Measurements from ENCODE around the gene ZC3H7A. TPM values are rescaled to one million over a fixed set of nuclear protein-coding genes. Genes with fewer than 3 reads are reported as not detected.

ZC3H7A gene
- total and polyA plus RNA-seq, 2 of the 8 experiments (the other 6 are each of a cell fraction or from before 2014, with no cell fraction given), result 32.0 to 55.9 TPM

GRCh38 chr16:11738742-11739544 lies 58.1 kb downstream of the ZC3H7A start:
- Histone ChIP-seq H3K18ac (ENCODE audit: extremely low read depth, low read length) (no peak overlapping the region), H3K36me3 (ENCODE audit: control insufficient read depth in 2 of 4, insufficient read depth in 4 of 4, low read length in 3 of 4) (peaks cover 0 to 9% (median 5%) of the 10 kb centered on the region in 4 experiments; a peak in 6 of 8 replicates), H4K91ac (replicated peaks; ENCODE audit: insufficient read length, low read length) (no peak overlapping the region), H2AK5ac (ENCODE audit: low read depth, low read length) (no peak overlapping the region), H3K79me2 (ENCODE audit: control insufficient read depth in 1 of 2, insufficient read depth in 2 of 2, low read length in 2 of 2) (peaks cover 0 to 34% of the 10 kb centered on the region in 2 experiments; a peak in 2 of 4 replicates), H2BK15ac (ENCODE audit: low read length) (no peak overlapping the region), H3K4ac (replicated peaks; ENCODE audit: insufficient read length, low read depth, low read length) (no peak overlapping the region), H3K23ac (ENCODE audit: insufficient read length) (no peak overlapping the region), H3K4me2 (ENCODE audit: insufficient read depth in 1 of 2, low read depth in 2 of 2, low read length in 2 of 2) (no peak overlapping the region), H3K23me2 (ENCODE audit: low read depth, low read length) (no peaks in the 10 kb centered on the region; the same call in none of the 2 replicates), H4K8ac (ENCODE audit: extremely low read depth, insufficient read depth, low read length) (no peak overlapping the region), H2BK12ac (ENCODE audit: low read depth, low read length) (no peak overlapping the region), H2BK5ac (ENCODE audit: low read depth, low read length) (no peak overlapping the region), H4K5ac (ENCODE audit: insufficient read length, low read depth, low read length) (no peak overlapping the region), H3K4me3 (ENCODE audit: extremely low read depth in 1 of 4, insufficient read depth in 2 of 4, low read depth in 3 of 4, low read length in 4 of 4) (no peak overlapping the region), H3K9me3 (ENCODE audit: insufficient read depth in 2 of 2, low read depth in 1 of 2, low read length in 1 of 2) (no peaks in the 10 kb centered on the region), H3K27ac (ENCODE audit: low read depth, low read length) (no peak overlapping the region), H2BK20ac (ENCODE audit: low read length) (no peak overlapping the region), H3K14ac (ENCODE audit: insufficient read length) (no peak overlapping the region), H3K4me1 (replicated peaks in 1 of 4; ENCODE audit: control insufficient read depth in 3 of 4, insufficient read depth in 4 of 4, low read length in 3 of 4) (peaks cover 2 to 6% (median 3%) of the 10 kb centered on the region in 4 experiments; a peak in 2 of 7 replicates), H3K9ac (replicated peaks in 1 of 4; ENCODE audit: extremely low read depth in 1 of 4, low read depth in 3 of 4, low read length in 3 of 4) (no peak overlapping the region), H2BK120ac (replicated peaks; ENCODE audit: low read depth, low read length) (no peak overlapping the region), H3K56ac (replicated peaks; ENCODE audit: insufficient read length, low read depth, low read length) (no peak overlapping the region), H4K20me1 (replicated peaks in 1 of 2; ENCODE audit: control insufficient read depth in 1 of 2, insufficient read depth in 2 of 2, low read length in 2 of 2) (no peaks in the 10 kb centered on the region), H3K27me3 (replicated peaks in 1 of 4; ENCODE audit: control insufficient read depth in 3 of 4, extremely low read depth in 1 of 4, insufficient read depth in 3 of 4, low read length in 3 of 4) (no peaks in the 10 kb centered on the region), H2AFZ (ENCODE audit: low read length) (no peak overlapping the region), H3K79me1 (ENCODE audit: low read depth, low read length) (no peaks in the 10 kb centered on the region; the same call in 1 of the 2 replicates)
- DNase-seq (ENCODE audit: low read depth in 1 of 2, low spot score in 2 of 2) (no peak), FAIRE-seq (no peak)
- CTCF ChIA-PET (ENCODE audit: partially characterized antibody), result interaction anchor here (1.5 kb wide), 1 partner anchor 207 kb away, joined by 3 read pairs; no protein-coding TSS in a partner anchor
- POLR2A ChIA-PET (ENCODE audit: partially characterized antibody), result interaction anchor here (0.6 to 1.0 kb wide), 3 partner anchors 21 to 106 kb away, joined by 3 to 4 read pairs (median 3); no protein-coding TSS in a partner anchor
- TF ChIP-seq CTBP2 (IDR thresholded peaks at IDR 0.05; ENCODE audit: borderline replicate concordance, insufficient read depth, insufficient read length, low read length) (no peak), PHF8 (conservative IDR thresholded peaks at IDR 0.05; ENCODE audit: low read depth, low read length) (no peak), SIRT6 (IDR thresholded peaks at IDR 0.05; ENCODE audit: low read length) (no peak), JUND (IDR thresholded peaks at IDR 0.05; ENCODE audit: low read length) (no peak), CEBPB (IDR thresholded peaks at IDR 0.05; ENCODE audit: low read depth, low read length) (no peak), CREB1 (IDR thresholded peaks at IDR 0.05) (no peak), SIX5 (IDR thresholded peaks at IDR 0.05; ENCODE audit: low read depth, low read length) (no peak), NRF1 (IDR thresholded peaks at IDR 0.05; ENCODE audit: low read depth, low read length) (no peak), FOSL1 (IDR thresholded peaks at IDR 0.05; ENCODE audit: insufficient read depth, low read depth, low read length) (no peak), HDAC2 (IDR thresholded peaks at IDR 0.05; ENCODE audit: borderline replicate concordance in 1 of 2, low read depth in 2 of 2, low read length in 2 of 2) (no peak), BACH1 (IDR thresholded peaks at IDR 0.05; ENCODE audit: low read length) (no peak)
- WGBS, 2 experiments (ENCODE audit: extremely low coverage in 1 of 2, insufficient coverage in 1 of 2, insufficient read length in 1 of 2, insufficient replicate concordance in 2 of 2, low coverage in 1 of 2, low lambda C conversion rate in 2 of 2, missing lambda C conversion rate in 1 of 2), result 92% methylated on average over 15 of the region's 15 CpGs; no CpG with 5 or more reads in 1 of the 2 experiments
